Measurements from ENCODE around the gene PTPN21.

PTPN21 gene

DNA sequence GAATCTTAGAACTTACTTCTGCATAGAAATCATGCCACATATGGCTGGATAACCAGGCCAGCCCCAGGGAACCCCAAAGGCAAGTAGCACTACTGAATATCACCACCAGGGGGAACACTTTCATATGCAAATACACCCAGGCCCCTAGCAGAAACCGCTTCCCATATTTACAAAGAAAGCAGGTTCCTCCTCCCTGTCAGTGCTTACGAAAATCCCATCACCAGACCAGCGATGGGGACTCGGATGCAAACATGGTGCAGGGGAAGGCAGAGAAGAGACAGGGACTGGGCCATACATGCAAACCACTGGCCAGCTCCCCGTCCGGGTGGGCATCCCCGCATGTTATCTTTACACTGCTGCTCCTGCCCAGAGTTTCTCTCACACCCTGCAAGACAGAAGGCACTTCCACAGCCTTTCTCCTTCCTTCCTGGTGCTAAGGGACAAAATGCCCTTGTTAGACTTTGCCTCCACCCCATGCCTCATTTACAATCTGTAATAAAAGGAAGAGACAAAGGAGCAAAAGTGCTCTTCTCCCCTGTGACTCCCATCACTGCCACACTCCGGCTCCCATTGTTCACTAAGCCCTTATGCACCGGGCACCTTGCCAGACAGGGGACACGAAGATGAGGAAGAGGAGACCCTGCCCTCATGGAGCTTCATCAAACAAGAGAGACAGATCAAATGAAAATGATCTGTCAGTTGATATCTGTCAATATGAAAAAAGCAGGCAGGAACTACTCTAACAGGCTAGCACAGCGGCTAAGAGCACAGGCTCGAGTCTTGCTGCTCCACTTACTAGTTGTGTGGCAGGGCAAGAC is 62.3 kb downstream of the PTPN21 start:
- DNase-seq (ENCODE audit: low read depth, low spot score) = peak; percentile 50
- WGBS (ENCODE audit: insufficient coverage, insufficient read length) = no CpG with 5 or more reads among the region's 12 CpGs

GRCh38 chr14:88490168-88490567 is 64.6 kb downstream of the PTPN21 start:
- peaks cover 3% of the 10 kb centered on the region; the same call in 1 of the 2 replicates for H3K4me1 ChIP-seq (ENCODE audit: control insufficient read depth, insufficient read depth, low read length)
- DNase-seq (ENCODE audit: low read depth, low spot score) = no peak
- H3K36me3 ChIP-seq (ENCODE audit: control insufficient read depth, insufficient read depth, low read length) = peaks cover 3% of the 10 kb centered on the region; the same call in 1 of the 2 replicates
- H3K27me3 ChIP-seq (ENCODE audit: control insufficient read depth, insufficient read depth, low read length) = no peaks in the 10 kb centered on the region
- WGBS (ENCODE audit: insufficient coverage, insufficient read length) = no CpG with 5 or more reads among the region's 6 CpGs
- no peak overlapping the region for H3K4me3 ChIP-seq (ENCODE audit: low read length)
- H3K27ac ChIP-seq (ENCODE audit: low read length) = no peak overlapping the region
- no peaks in the 10 kb centered on the region for H3K9me3 ChIP-seq (ENCODE audit: control insufficient read depth, insufficient read depth, low read length)

More for the DNA sequence above, 62.3 kb downstream of the PTPN21 start:
- Histone ChIP-seq H3K4me1 (ENCODE audit: control insufficient read depth, insufficient read depth, low read length) (peaks cover 3% of the 10 kb centered on the region; the same call in 1 of the 2 replicates), H3K9me3 (ENCODE audit: control insufficient read depth, insufficient read depth, low read length) (no peaks in the 10 kb centered on the region), H3K27ac (ENCODE audit: low read length) (no peak overlapping the region), H3K4me3 (ENCODE audit: low read length) (no peak overlapping the region), H3K27me3 (ENCODE audit: control insufficient read depth, insufficient read depth, low read length) (no peaks in the 10 kb centered on the region), H3K36me3 (ENCODE audit: control insufficient read depth, insufficient read depth, low read length) (peaks cover 3% of the 10 kb centered on the region; the same call in 1 of the 2 replicates)

GRCh38 chr14:88488897-88489296 is 65.9 kb downstream of the PTPN21 start:
- H3K9me3 ChIP-seq (ENCODE audit: control insufficient read depth, insufficient read depth, low read length) = no peaks in the 10 kb centered on the region
- H3K27me3 ChIP-seq (ENCODE audit: control insufficient read depth, insufficient read depth, low read length) = no peaks in the 10 kb centered on the region
- no peak overlapping the region for H3K4me3 ChIP-seq (ENCODE audit: low read length)
- H3K4me1 ChIP-seq (ENCODE audit: control insufficient read depth, insufficient read depth, low read length) = peaks cover 3% of the 10 kb centered on the region; the same call in 1 of the 2 replicates
- WGBS (ENCODE audit: insufficient coverage, insufficient read length) = no CpG with 5 or more reads among the region's 6 CpGs
- H3K36me3 ChIP-seq (ENCODE audit: control insufficient read depth, insufficient read depth, low read length) = no peaks in the 10 kb centered on the region; the same call in 1 of the 2 replicates
- H3K27ac ChIP-seq (ENCODE audit: low read length) = no peak overlapping the region
- no peak for DNase-seq (ENCODE audit: low read depth, low spot score)

DNA sequence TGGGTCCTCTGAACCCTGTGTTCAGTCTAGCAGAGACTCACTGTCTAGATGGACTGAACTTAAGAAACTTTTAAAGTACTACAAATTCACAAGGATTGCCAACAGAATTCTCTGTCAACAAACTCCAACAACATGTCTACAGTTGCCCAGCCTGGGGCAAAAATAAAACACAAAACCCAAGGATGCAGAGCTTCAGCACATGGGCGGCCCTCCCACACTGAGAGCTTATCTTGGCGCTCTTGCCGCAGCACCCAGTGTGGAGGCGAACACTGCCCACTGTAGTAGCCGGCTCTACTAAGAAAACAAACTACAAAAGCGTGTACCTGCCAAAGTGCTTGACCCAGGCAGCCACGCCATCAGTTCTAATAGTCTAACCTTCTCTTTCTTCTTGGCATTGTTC is 66.7 kb downstream of the PTPN21 start:
- no CpG with 5 or more reads among the region's 7 CpGs for WGBS (ENCODE audit: insufficient coverage, insufficient read length)
- no peak overlapping the region for H3K4me3 ChIP-seq (ENCODE audit: low read length)
- H3K9me3 ChIP-seq (ENCODE audit: control insufficient read depth, insufficient read depth, low read length) = no peaks in the 10 kb centered on the region
- peaks cover 3% of the 10 kb centered on the region; the same call in 1 of the 2 replicates for H3K4me1 ChIP-seq (ENCODE audit: control insufficient read depth, insufficient read depth, low read length)
- no peak overlapping the region for H3K27ac ChIP-seq (ENCODE audit: low read length)
- H3K27me3 ChIP-seq (ENCODE audit: control insufficient read depth, insufficient read depth, low read length) = no peaks in the 10 kb centered on the region
- DNase-seq (ENCODE audit: low read depth, low spot score) = no peak
- H3K36me3 ChIP-seq (ENCODE audit: control insufficient read depth, insufficient read depth, low read length) = no peaks in the 10 kb centered on the region; the same call in 1 of the 2 replicates

DNA sequence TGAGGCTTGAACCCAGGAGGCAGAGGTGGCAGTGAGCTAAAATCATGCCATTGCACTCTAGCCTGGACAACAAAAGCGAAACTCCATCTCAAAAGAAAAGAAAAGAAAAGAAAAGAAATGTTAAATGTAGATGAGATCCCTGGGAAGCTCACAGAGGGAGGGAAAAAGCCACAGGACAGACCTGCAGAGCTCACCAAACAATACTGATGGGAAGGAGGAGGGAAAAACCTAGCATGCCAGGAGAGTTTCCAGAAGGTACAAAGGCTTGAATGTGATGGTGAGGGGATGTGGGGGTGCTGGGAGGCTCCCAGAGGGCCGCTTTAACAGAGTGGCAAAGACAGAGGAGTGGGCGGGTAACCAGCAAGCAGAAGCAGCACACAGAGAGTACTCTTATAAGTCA is 72.3 kb downstream of the PTPN21 start:
- peaks cover 4% of the 10 kb centered on the region; the same call in 1 of the 2 replicates for H3K4me1 ChIP-seq (ENCODE audit: control insufficient read depth, insufficient read depth, low read length)
- WGBS (ENCODE audit: insufficient coverage, insufficient read length) = no CpG with 5 or more reads among the region's 3 CpGs
- H3K27me3 ChIP-seq (ENCODE audit: control insufficient read depth, insufficient read depth, low read length) = no peaks in the 10 kb centered on the region
- no peak for DNase-seq (ENCODE audit: low read depth, low spot score)
- peaks cover 9% of the 10 kb centered on the region for H3K36me3 ChIP-seq (ENCODE audit: control insufficient read depth, insufficient read depth, low read length)
- no peak overlapping the region for H3K27ac ChIP-seq (ENCODE audit: low read length)
- H3K4me3 ChIP-seq (ENCODE audit: low read length) = no peak overlapping the region
- no peaks in the 10 kb centered on the region for H3K9me3 ChIP-seq (ENCODE audit: control insufficient read depth, insufficient read depth, low read length)

DNA sequence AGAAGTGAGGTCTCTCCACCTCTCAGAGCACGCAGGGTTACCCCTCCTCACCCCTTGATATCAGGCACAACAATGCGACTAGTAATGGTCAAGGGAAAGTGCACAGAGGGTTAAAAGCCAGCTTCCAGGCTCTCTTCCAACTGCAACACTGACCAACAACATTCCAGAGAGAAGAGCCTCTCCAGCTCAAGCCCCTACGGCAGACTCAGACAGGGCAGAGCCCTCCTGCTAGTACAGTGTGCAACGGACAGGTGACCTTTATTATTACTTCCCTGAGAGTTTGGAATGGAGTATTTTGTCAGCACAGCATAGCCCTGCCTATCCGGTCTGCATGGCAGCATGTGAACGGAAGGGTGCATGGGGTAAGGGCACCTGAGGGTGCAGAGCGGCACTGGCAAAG is 73.0 kb downstream of the PTPN21 start:
- no CpG with 5 or more reads among the region's 7 CpGs for WGBS (ENCODE audit: insufficient coverage, insufficient read length)
- peaks cover 4% of the 10 kb centered on the region; the same call in 1 of the 2 replicates for H3K4me1 ChIP-seq (ENCODE audit: control insufficient read depth, insufficient read depth, low read length)
- no peak overlapping the region for H3K27ac ChIP-seq (ENCODE audit: low read length)

DNA sequence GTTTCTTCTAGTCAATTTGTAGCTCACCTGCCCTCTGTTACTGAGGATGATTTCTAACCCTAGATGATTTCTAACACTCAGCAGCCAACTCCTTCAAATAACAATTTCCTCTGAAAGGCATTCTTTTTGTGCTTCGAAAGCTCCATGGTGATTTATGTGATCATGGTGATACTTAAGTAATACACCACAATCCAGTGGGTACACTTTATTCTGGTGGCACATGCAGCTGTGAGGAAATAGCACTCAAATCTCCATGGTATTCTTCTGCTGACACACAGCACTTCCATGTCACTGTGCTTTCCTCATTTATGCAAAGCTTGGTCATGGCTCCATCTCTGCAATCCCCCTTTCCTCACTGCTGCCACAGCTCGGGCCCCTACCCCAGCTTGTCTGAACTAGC is 73.7 kb downstream of the PTPN21 start:
- WGBS (ENCODE audit: insufficient coverage, insufficient read length) = no CpG with 5 or more reads among the region's 2 CpGs

More for the DNA sequence above, 73.0 kb downstream of the PTPN21 start:
- DNase-seq (ENCODE audit: low read depth, low spot score) = no peak
- Histone ChIP-seq H3K4me3 (ENCODE audit: low read length) (no peak overlapping the region), H3K27me3 (ENCODE audit: control insufficient read depth, insufficient read depth, low read length) (no peaks in the 10 kb centered on the region), H3K9me3 (ENCODE audit: control insufficient read depth, insufficient read depth, low read length) (no peaks in the 10 kb centered on the region), H3K36me3 (ENCODE audit: control insufficient read depth, insufficient read depth, low read length) (peaks cover 9% of the 10 kb centered on the region)

GRCh38 chr14:88479574-88479987 is 75.2 kb downstream of the PTPN21 start:
- Histone ChIP-seq H3K4me1 (ENCODE audit: control insufficient read depth, insufficient read depth, low read length) (peaks cover 4% of the 10 kb centered on the region; the same call in 1 of the 2 replicates), H3K9me3 (ENCODE audit: control insufficient read depth, insufficient read depth, low read length) (no peaks in the 10 kb centered on the region), H3K27me3 (ENCODE audit: control insufficient read depth, insufficient read depth, low read length) (no peaks in the 10 kb centered on the region), H3K27ac (ENCODE audit: low read length) (no peak overlapping the region), H3K4me3 (ENCODE audit: low read length) (no peak overlapping the region), H3K36me3 (ENCODE audit: control insufficient read depth, insufficient read depth, low read length) (peaks cover 9% of the 10 kb centered on the region)
- no peak for DNase-seq (ENCODE audit: low read depth, low spot score)
- no CpG with 5 or more reads among the region's 40 CpGs for WGBS (ENCODE audit: insufficient coverage, insufficient read length)

More for the DNA sequence above, 73.7 kb downstream of the PTPN21 start:
- Histone ChIP-seq H3K4me1 (ENCODE audit: control insufficient read depth, insufficient read depth, low read length) (peaks cover 4% of the 10 kb centered on the region; the same call in 1 of the 2 replicates), H3K36me3 (ENCODE audit: control insufficient read depth, insufficient read depth, low read length) (peaks cover 9% of the 10 kb centered on the region), H3K27ac (ENCODE audit: low read length) (no peak overlapping the region), H3K4me3 (ENCODE audit: low read length) (no peak overlapping the region), H3K27me3 (ENCODE audit: control insufficient read depth, insufficient read depth, low read length) (no peaks in the 10 kb centered on the region), H3K9me3 (ENCODE audit: control insufficient read depth, insufficient read depth, low read length) (no peaks in the 10 kb centered on the region)
- no peak for DNase-seq (ENCODE audit: low read depth, low spot score)

GRCh38 chr14:88478931-88479330 is 75.9 kb downstream of the PTPN21 start:
- Histone ChIP-seq H3K36me3 (ENCODE audit: control insufficient read depth, insufficient read depth, low read length) (peaks cover 9% of the 10 kb centered on the region), H3K9me3 (ENCODE audit: control insufficient read depth, insufficient read depth, low read length) (no peaks in the 10 kb centered on the region), H3K27me3 (ENCODE audit: control insufficient read depth, insufficient read depth, low read length) (no peaks in the 10 kb centered on the region), H3K27ac (ENCODE audit: low read length) (no peak overlapping the region), H3K4me3 (ENCODE audit: low read length) (no peak overlapping the region), H3K4me1 (ENCODE audit: control insufficient read depth, insufficient read depth, low read length) (peaks cover 4% of the 10 kb centered on the region; the same call in 1 of the 2 replicates)
- no CpG with 5 or more reads among the region's 36 CpGs for WGBS (ENCODE audit: insufficient coverage, insufficient read length)
- no peak for DNase-seq (ENCODE audit: low read depth, low spot score)

GRCh38 chr14:88477513-88478250 is 77.1 kb downstream of the PTPN21 start:
- H3K36me3 ChIP-seq (ENCODE audit: control insufficient read depth, insufficient read depth, low read length) = peaks cover 9% of the 10 kb centered on the region
- no peak overlapping the region for H3K4me3 ChIP-seq (ENCODE audit: low read length)
- H3K9me3 ChIP-seq (ENCODE audit: control insufficient read depth, insufficient read depth, low read length) = no peaks in the 10 kb centered on the region
- no peak overlapping the region for H3K27ac ChIP-seq (ENCODE audit: low read length)
- no CpG with 5 or more reads among the region's 6 CpGs for WGBS (ENCODE audit: insufficient coverage, insufficient read length)
- no peaks in the 10 kb centered on the region for H3K27me3 ChIP-seq (ENCODE audit: control insufficient read depth, insufficient read depth, low read length)
- no peak for DNase-seq (ENCODE audit: low read depth, low spot score)
- H3K4me1 ChIP-seq (ENCODE audit: control insufficient read depth, insufficient read depth, low read length) = peaks cover 4% of the 10 kb centered on the region; the same call in 1 of the 2 replicates
